Trophoblast cell (in vitro differentiated cells and primary cell): ENCODE results near the gene ZBED4.

Experiments used
- DNase-seq, 2 donors: peaks; one replicate each; pipeline ENCODE4 v3.0.0-alpha.2; 2016
- H2AFZ ChIP-seq: 2 replicates; pipeline ENCODE4 v1.6.1; 2013; ENCODE audit warnings: low read length, moderate library complexity, mild to moderate bottlenecking; ENCODE audit not compliant: insufficient read depth, poor library complexity
- H2AK5ac ChIP-seq: 2 replicates; pipeline ENCODE4 v1.6.1; 2013; ENCODE audit warnings: mild to moderate bottlenecking, low read length
- H2BK120ac ChIP-seq: 2 replicates; pipeline ENCODE4 v1.6.1; 2013; ENCODE audit warnings: low read length, mild to moderate bottlenecking, moderate library complexity; ENCODE audit not compliant: insufficient read depth, poor library complexity
- H2BK12ac ChIP-seq: 2 replicates; pipeline ENCODE4 v1.6.1; 2013; ENCODE audit warnings: mild to moderate bottlenecking, low read length, moderate library complexity
- H2BK5ac ChIP-seq: 2 replicates; pipeline ENCODE4 v1.6.1; 2013; ENCODE audit warnings: low read length, low read depth, moderate library complexity, mild to moderate bottlenecking; ENCODE audit not compliant: poor library complexity
- H3K14ac ChIP-seq: 2 replicates; pipeline ENCODE4 v1.6.1; 2013; ENCODE audit warnings: mild to moderate bottlenecking, low read length
- H3K18ac ChIP-seq: 2 replicates; pipeline ENCODE4 v1.6.1; 2013; ENCODE audit warnings: mild to moderate bottlenecking, low read length
- H3K23ac ChIP-seq: 2 replicates; pipeline ENCODE4 v1.6.1; 2013; ENCODE audit warnings: low read length
- H3K27ac ChIP-seq: 2 replicates; pipeline ENCODE4 v1.5.1; 2013; ENCODE audit warnings: low read depth, mild to moderate bottlenecking, inconsistent platforms, low read length, moderate library complexity
- H3K27me3 ChIP-seq: 2 replicates; pipeline ENCODE4 v1.6.1; 2013; ENCODE audit warnings: inconsistent platforms, mild to moderate bottlenecking, low read length, moderate library complexity; ENCODE audit not compliant: insufficient read depth
- H3K36me3 ChIP-seq, 2 experiments: 1 replicate in 1 of 2; 2 replicates in 1 of 2; pipeline ENCODE4 v1.6.1; 2013; ENCODE audit warnings: low read length in 2 of 2, mild to moderate bottlenecking in 2 of 2, moderate library complexity in 1 of 2; ENCODE audit not compliant: insufficient read depth in 2 of 2, control insufficient read depth in 1 of 2
- H3K4ac ChIP-seq: 2 replicates; pipeline ENCODE4 v1.6.1; 2013; ENCODE audit warnings: low read depth, mild to moderate bottlenecking, low read length, moderate library complexity
- H3K4me1 ChIP-seq, 2 experiments: 1 replicate in 1 of 2; 2 replicates in 1 of 2; pipeline ENCODE4 v1.6.1; 2013; ENCODE audit warnings: low read length in 2 of 2, mild to moderate bottlenecking in 2 of 2, moderate library complexity in 1 of 2; ENCODE audit not compliant: insufficient read depth in 2 of 2, control insufficient read depth in 1 of 2
- H3K4me2 ChIP-seq: 2 replicates; pipeline ENCODE4 v1.6.1; 2013; ENCODE audit warnings: inconsistent platforms, mild to moderate bottlenecking, low read length, moderate library complexity
- H3K4me3 ChIP-seq: 2 replicates; pipeline ENCODE4 v1.5.1; 2013; ENCODE audit warnings: mild to moderate bottlenecking, low read depth, low read length, inconsistent platforms
- H3K79me1 ChIP-seq: one replicate; pipeline ENCODE4 v1.6.1; 2013; ENCODE audit warnings: low read length
- H3K79me2 ChIP-seq: 2 replicates; pipeline ENCODE4 v1.6.1; 2013; ENCODE audit warnings: low read length, mild to moderate bottlenecking; ENCODE audit not compliant: control insufficient read depth, insufficient read depth, poor library complexity
- H3K9ac ChIP-seq: 2 replicates; pipeline ENCODE4 v1.6.1; 2013; ENCODE audit warnings: mild to moderate bottlenecking, low read length
- H3K9me3 ChIP-seq: 2 replicates; pipeline ENCODE4 v1.6.1; 2013; ENCODE audit warnings: low read depth, mild to moderate bottlenecking, control low read depth, inconsistent platforms, low read length; ENCODE audit not compliant: insufficient read depth
- H4K12ac ChIP-seq: 2 replicates; pipeline ENCODE4 v1.6.1; 2013; ENCODE audit warnings: low read depth, mild to moderate bottlenecking, low read length, moderate library complexity
- H4K8ac ChIP-seq: 2 replicates; pipeline ENCODE4 v1.6.1; 2013; ENCODE audit warnings: low read depth, mild to moderate bottlenecking, low read length, moderate library complexity
- H4K91ac ChIP-seq: one replicate; pipeline ENCODE4 v1.6.1; 2013; ENCODE audit warnings: low read depth, mild to moderate bottlenecking, low read length, moderate library complexity
- WGBS: extraction: QIAGEN DNeasy Blood & Tissue Kit; methylation state at CpG from one replicate; pipeline ENCODE4 v1.1.7; 2013; ENCODE audit warnings: missing lambda C conversion rate; ENCODE audit not compliant: insufficient read length, insufficient coverage; ENCODE audit errors: extremely low coverage; 5-methylcytosine and 5-hydroxymethylcytosine counted together

The ZBED4 gene

GRCh38 chr22:49922926-49923325 lies 69.3 kb downstream of the ZBED4 start:
- Histone ChIP-seq H3K14ac (no peak overlapping the region), H3K79me1 (peaks cover 7% of the 10 kb centered on the region), H3K4me3 (no peak overlapping the region), H4K8ac (no peak overlapping the region), H2BK120ac (no peak overlapping the region), H2BK5ac (no peak overlapping the region), H3K18ac (no peak overlapping the region), H2AFZ (no peak overlapping the region), H3K36me3 (peaks cover 35 to 38% of the 10 kb centered on the region in 2 experiments), H3K4ac (no peak overlapping the region), H3K27ac (no peak overlapping the region), H3K27me3 (no peaks in the 10 kb centered on the region), H3K9ac (no peak overlapping the region), H3K79me2 (peaks cover 6% of the 10 kb centered on the region), H4K12ac (no peak overlapping the region), H4K91ac (no peak overlapping the region), H3K23ac (no peak overlapping the region), H3K4me2 (no peak overlapping the region), H3K4me1 (peaks cover 5 to 9% of the 10 kb centered on the region in 2 experiments), H2BK12ac (no peak overlapping the region), H3K9me3 (peaks cover 2% of the 10 kb centered on the region), H2AK5ac (no peak overlapping the region)
- DNase-seq, result no peak
- WGBS, result no CpG with 5 or more reads among the region's 25 CpGs

- H3K4me3 ChIP-seq, result no peak overlapping the region
- H3K79me1 ChIP-seq, result peaks cover 4% of the 10 kb centered on the region
- DNase-seq, result no peak
- H2AFZ ChIP-seq, result no peak overlapping the region
- peaks cover 37 to 41% of the 10 kb centered on the region in 2 experiments for H3K36me3 ChIP-seq
- H3K9ac ChIP-seq, result no peak overlapping the region
- no peak overlapping the region for H4K91ac ChIP-seq
- H2BK12ac ChIP-seq, result no peak overlapping the region
- H3K18ac ChIP-seq, result no peak overlapping the region
- no peak overlapping the region for H3K23ac ChIP-seq
- no peak overlapping the region for H3K4ac ChIP-seq
- peaks cover 3% of the 10 kb centered on the region for H3K79me2 ChIP-seq
- peaks cover 5 to 9% of the 10 kb centered on the region in 2 experiments for H3K4me1 ChIP-seq
- no CpG with 5 or more reads among the region's 16 CpGs for WGBS
- H4K8ac ChIP-seq, result no peak overlapping the region
- no peak overlapping the region for H4K12ac ChIP-seq
- H3K27ac ChIP-seq, result no peak overlapping the region
- no peak overlapping the region for H3K4me2 ChIP-seq
- H2BK120ac ChIP-seq, result no peak overlapping the region
- H3K14ac ChIP-seq, result no peak overlapping the region
- peaks cover 2% of the 10 kb centered on the region for H3K9me3 ChIP-seq
- no peaks in the 10 kb centered on the region for H3K27me3 ChIP-seq
- H2AK5ac ChIP-seq, result no peak overlapping the region
- no peak overlapping the region for H2BK5ac ChIP-seq
These were observed 69.8 kb downstream of the ZBED4 start for GRCh38 chr22:49923445-49923844.

DNA sequence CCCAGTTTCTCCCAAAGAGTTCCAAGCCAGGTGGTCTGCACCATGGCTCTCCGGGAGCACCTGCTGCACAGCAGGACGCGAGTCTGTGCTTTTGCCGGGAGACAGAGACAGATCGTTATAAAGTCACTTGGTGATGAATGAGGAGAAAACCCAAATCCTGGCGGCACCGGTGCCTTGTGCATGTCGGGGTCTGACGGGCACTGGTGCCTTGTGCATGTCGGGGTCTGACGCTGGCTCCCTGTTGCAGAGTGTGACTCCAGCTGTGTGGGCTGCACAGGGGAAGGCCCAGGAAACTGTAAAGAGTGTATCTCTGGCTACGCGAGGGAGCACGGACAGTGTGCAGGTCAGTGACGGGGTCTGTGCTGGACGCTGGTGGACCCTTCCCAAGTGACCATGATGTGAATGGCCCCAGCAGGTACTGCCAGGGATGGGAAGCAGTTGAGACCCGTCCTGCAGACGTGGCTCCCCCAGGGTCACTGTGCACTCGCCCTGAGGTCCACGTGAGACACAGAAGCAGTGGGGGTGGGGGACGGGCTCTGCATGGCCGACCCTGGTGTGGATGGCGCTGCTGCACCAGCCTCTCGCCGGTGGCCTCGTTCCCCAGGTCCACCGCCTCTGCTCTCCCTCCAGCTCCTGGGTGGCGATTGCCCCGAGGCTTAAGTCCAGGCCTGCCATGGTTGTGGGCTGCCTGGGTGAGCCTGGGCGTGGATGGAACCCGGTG lies 70.6 kb downstream of the ZBED4 start:
- Histone ChIP-seq H2BK12ac (no peak overlapping the region), H3K27ac (no peak overlapping the region), H2BK5ac (no peak overlapping the region), H3K9ac (no peak overlapping the region), H3K9me3 (peaks cover 2% of the 10 kb centered on the region), H3K4me3 (no peak overlapping the region), H4K8ac (no peak overlapping the region), H3K4me1 (peaks cover under 1 to 4% of the 10 kb centered on the region in 2 experiments), H2BK120ac (no peak overlapping the region), H3K14ac (no peak overlapping the region), H3K36me3 (peaks cover 37 to 41% of the 10 kb centered on the region in 2 experiments), H4K91ac (no peak overlapping the region), H3K4ac (no peak overlapping the region), H3K4me2 (no peak overlapping the region), H3K79me1 (no peaks in the 10 kb centered on the region), H3K18ac (no peak overlapping the region), H2AFZ (no peak overlapping the region), H4K12ac (no peak overlapping the region), H3K27me3 (no peaks in the 10 kb centered on the region), H3K23ac (no peak overlapping the region), H3K79me2 (no peaks in the 10 kb centered on the region), H2AK5ac (no peak overlapping the region)
- DNase-seq, result no peak
- no CpG with 5 or more reads among the region's 31 CpGs for WGBS

DNA sequence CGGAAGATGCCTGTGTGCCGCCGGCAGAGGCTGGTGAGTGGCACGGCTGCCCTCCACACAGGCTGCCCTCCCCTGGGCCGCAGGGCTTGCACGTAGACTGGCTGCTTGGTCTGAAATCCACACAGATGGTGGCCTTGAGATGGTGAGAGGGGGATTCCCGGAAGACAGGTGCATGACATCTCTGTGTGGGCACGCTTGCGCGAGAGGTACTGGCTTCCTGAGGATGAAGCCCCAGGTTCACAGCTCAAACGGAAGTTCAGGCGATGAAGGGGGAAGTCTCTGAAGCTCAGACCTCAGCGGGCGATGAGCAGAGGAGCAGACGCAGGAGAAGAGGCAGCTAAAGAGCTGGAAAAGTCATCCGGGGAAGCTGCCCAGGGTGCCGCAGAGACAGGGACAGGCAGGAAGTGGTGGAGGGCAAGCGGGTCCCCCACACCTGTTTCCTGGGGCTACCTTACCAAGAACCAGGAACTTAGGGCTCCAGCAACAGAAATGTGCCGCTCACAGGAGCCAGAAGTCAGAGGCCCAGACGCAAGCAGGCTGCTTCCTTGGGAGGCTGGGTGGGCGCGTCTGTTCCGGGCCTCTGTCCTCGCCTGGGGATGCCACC lies 72.0 kb downstream of the ZBED4 start:
- no peak overlapping the region for H3K4ac ChIP-seq
- no peak overlapping the region for H2BK120ac ChIP-seq
- no peak overlapping the region for H3K14ac ChIP-seq
- no peak overlapping the region for H3K27ac ChIP-seq
- H4K8ac ChIP-seq, result no peak overlapping the region
- no peak for DNase-seq
- H3K4me3 ChIP-seq, result no peak overlapping the region
- H3K9ac ChIP-seq, result no peak overlapping the region
- no peaks in the 10 kb centered on the region for H3K79me2 ChIP-seq
- no peaks in the 10 kb centered on the region for H3K4me1 ChIP-seq
- WGBS, result no CpG with 5 or more reads among the region's 24 CpGs
- no peak overlapping the region for H2AFZ ChIP-seq
- H3K36me3 ChIP-seq, result peaks cover 30 to 34% of the 10 kb centered on the region in 2 experiments
- no peak overlapping the region for H2AK5ac ChIP-seq
- no peak overlapping the region for H4K12ac ChIP-seq
- no peak overlapping the region for H2BK12ac ChIP-seq
- H3K79me1 ChIP-seq, result no peaks in the 10 kb centered on the region
- no peak overlapping the region for H3K4me2 ChIP-seq
- H3K27me3 ChIP-seq, result no peaks in the 10 kb centered on the region
- no peak overlapping the region for H3K23ac ChIP-seq
- peaks cover 2% of the 10 kb centered on the region for H3K9me3 ChIP-seq
- no peak overlapping the region for H3K18ac ChIP-seq
- no peak overlapping the region for H2BK5ac ChIP-seq
- no peak overlapping the region for H4K91ac ChIP-seq
